Psoas muscle (tissue), 8 donors: ENCODE data around the gene ZNF385C. TPM values are rescaled to one million over a fixed set of nuclear protein-coding genes. Genes with fewer than 3 reads are reported as not detected.

Experiments
- ATAC-seq, 4 donors: fragments of 200-7000 bp; cut with Tn5 transposase; one replicate each; pipeline ENCODE4 v1.9.1; 2020; ENCODE audit warnings: moderate library complexity in 3 of 4, mild to moderate bottlenecking in 2 of 4
- DNase-seq, 2 donors: peaks; one replicate each; pipeline ENCODE4 v3.0.0-alpha.2; 2020
- H3K27ac ChIP-seq: fragments of 200-600 bp; one replicate; pipeline ENCODE4 v1.8.0; 2022
- H3K27me3 ChIP-seq, 3 donors: fragments of 200-600 bp in 1 of 3; one replicate each; pipeline versions ENCODE4 v1.6.1 to v1.8.0; 2013 to 2022; ENCODE audit warnings: low read length in 2 of 3, mild to moderate bottlenecking in 2 of 3, moderate library complexity in 1 of 3; ENCODE audit not compliant: insufficient read depth in 3 of 3
- H3K36me3 ChIP-seq, 2 donors: fragments of 200-600 bp in 1 of 2; one replicate each; pipeline versions ENCODE4 v1.6.1 to v1.8.0; 2013 to 2022; ENCODE audit warnings: low read depth in 1 of 2, mild to moderate bottlenecking in 1 of 2, moderate library complexity in 1 of 2; ENCODE audit not compliant: insufficient read depth in 1 of 2
- H3K4me1 ChIP-seq: fragments of 200-600 bp; one replicate; pipeline ENCODE4 v1.8.0; 2022
- H3K4me3 ChIP-seq: fragments of 200-600 bp; one replicate; pipeline ENCODE4 v1.8.0; 2022; ENCODE audit warnings: mild to moderate bottlenecking
- H3K9me3 ChIP-seq: fragments of 200-600 bp; one replicate; pipeline ENCODE4 v1.8.0; 2022
- WGBS, 3 donors: extraction: QIAGEN DNeasy Blood & Tissue Kit; methylation state at CpG; one replicate each; pipeline versions ENCODE4 v1.1.6 to v1.1.7; 2013; 5-methylcytosine and 5-hydroxymethylcytosine counted together
- intact Hi-C, 2 donors: fragments of 100-400 bp; cut with DNase I; formaldehyde crosslinking; loops; one replicate each; pipeline versions ENCODE4 v1.11.0 to v1.14.2; 2022
- polyA plus RNA-seq, 3 donors: library from polyadenylated mRNA; stranded (reverse); fragments of 200-250 nt; gene quantifications; one replicate each; pipeline ENCODE4 v1.2.3, GENCODE V29; 2013
- total RNA-seq, 4 donors: library from RNA; stranded (reverse); fragmentation: NEBNext Ultra II Directional in 2 of 4; extraction: Animal tissue kit (Norgen Biotek cat#: 25700) in 2 of 4; gene quantifications; one replicate each; pipeline versions ENCODE4 v1.2.1 to v1.2.4, GENCODE V29; 2021 to 2023
- TF ChIP-seq, protein P1 (sequence below): fragments of 200-600 bp; IDR thresholded peaks from one replicate; pipeline ENCODE4 v1.8.0; 2022; ENCODE audit warnings: antibody characterized with exemption
- donor health status: healthy with polysubstance abuse.
- donor health status: DM: no; HTN: no; CAD: no; lungs with moderate emphysema.
- donor health status: Bipolar disorder and iron deficiency.
- donor health status: healthy.
- donor health status: DM: yes; HTN: yes; CAD: no.
- donor health status: DM: no; HTN: no; CAD: no.
- donor health status: DM: no; HTN: no; CAD: no.
- donor health status: DM: yes; HTN: yes; CAD: no.

Gene ZNF385C
- total and polyA plus RNA-seq, 7 donors = 0.22 to 9.2 (median 0.50) TPM

DNA sequence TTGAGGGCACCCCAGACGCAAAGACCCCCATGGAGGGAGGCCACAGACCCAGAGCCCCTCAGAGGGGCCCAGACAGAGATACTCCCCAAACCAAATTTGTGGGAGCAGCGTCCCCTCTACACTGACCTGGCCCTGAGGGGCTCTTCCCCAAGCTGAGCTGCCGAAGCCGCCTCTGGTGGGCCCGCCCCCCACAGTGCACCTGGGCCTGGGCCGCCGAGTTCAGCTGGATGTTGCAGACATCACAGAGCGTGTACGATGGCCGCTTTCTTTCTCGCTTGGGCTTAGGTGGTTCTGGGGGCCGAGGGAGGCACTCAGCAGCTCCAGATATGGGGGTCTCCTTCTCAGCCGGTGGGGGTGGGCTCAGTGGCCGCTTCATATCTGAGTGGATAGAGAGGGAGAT, 35.6 kb downstream of the ZNF385C start:
- no peak for DNase-seq
- H3K27me3 ChIP-seq = no peaks in the 10 kb centered on the region
- H3K4me1 ChIP-seq = peaks cover 17% of the 10 kb centered on the region
- H3K36me3 ChIP-seq = no peaks in the 10 kb centered on the region
- intact Hi-C loops = loop anchor here (1.0 to 5.0 kb wide), 2 partner anchors 35 to 99 kb away; no protein-coding TSS in a partner anchor
- no peak overlapping the region for H3K27ac ChIP-seq
- no peak for ATAC-seq
- 86 to 92% (median 89%) methylated on average over 14 of the region's 14 CpGs for WGBS, 3 donors
- no peaks in the 10 kb centered on the region for H3K9me3 ChIP-seq
- TF ChIP-seq, protein P1, sequence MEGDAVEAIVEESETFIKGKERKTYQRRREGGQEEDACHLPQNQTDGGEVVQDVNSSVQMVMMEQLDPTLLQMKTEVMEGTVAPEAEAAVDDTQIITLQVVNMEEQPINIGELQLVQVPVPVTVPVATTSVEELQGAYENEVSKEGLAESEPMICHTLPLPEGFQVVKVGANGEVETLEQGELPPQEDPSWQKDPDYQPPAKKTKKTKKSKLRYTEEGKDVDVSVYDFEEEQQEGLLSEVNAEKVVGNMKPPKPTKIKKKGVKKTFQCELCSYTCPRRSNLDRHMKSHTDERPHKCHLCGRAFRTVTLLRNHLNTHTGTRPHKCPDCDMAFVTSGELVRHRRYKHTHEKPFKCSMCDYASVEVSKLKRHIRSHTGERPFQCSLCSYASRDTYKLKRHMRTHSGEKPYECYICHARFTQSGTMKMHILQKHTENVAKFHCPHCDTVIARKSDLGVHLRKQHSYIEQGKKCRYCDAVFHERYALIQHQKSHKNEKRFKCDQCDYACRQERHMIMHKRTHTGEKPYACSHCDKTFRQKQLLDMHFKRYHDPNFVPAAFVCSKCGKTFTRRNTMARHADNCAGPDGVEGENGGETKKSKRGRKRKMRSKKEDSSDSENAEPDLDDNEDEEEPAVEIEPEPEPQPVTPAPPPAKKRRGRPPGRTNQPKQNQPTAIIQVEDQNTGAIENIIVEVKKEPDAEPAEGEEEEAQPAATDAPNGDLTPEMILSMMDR = no peak
- no peak overlapping the region for H3K4me3 ChIP-seq

DNA sequence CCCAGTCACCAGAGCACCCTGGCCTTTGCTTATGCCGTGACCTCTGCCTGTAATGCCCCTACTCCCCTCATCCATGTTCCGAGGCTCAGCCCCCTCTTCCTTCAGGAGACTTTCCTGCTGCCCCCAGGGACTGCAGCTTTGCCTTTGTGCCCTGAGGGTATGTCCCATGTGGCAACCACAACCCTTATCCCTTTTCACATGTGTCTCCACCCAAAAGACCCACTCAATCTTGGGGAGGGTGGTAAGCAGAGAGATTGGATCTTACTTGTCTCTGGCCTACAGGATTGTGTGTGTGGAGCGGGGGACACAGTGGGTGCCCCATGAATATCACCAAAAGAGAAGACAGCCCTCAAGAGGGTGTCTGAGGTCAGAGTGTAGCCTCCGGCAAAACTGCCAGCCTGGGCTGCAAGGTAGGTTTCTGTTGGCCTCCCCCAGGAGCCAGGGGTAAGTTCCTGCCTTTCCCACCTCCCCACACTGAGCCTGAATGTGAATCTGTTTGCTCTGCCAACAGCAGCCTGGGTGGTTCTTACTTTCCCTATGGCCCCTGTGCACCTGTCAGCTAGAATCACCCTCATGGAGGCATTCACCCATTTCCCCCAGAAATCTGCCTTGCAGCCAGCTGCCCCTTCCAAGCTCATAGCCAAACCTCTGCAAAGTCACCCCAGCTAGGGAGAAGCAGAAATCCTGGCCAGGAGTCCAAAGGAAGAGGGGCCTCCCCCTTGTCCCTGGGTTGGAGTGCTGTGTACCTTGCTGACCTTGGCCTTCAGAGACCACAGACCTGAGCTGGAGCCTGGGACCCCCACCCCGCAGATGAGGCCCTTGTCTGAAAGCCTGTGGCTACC, 36.4 kb downstream of the ZNF385C start:
- DNase-seq (no peak), ATAC-seq (no peak)
- peaks cover 10% of the 10 kb centered on the region for H3K4me1 ChIP-seq
- no peak overlapping the region for H3K27ac ChIP-seq
- WGBS, 3 donors = 69 to 74% (median 71%) methylated on average over 5 of the region's 5 CpGs
- no peaks in the 10 kb centered on the region for H3K36me3 ChIP-seq
- intact Hi-C loops = loop anchor here (5.0 kb wide), 1 partner anchor 35 kb away; no protein-coding TSS in a partner anchor
- TF ChIP-seq, protein P1 = no peak
- no peak overlapping the region for H3K4me3 ChIP-seq
- H3K27me3 ChIP-seq = no peaks in the 10 kb centered on the region
- no peaks in the 10 kb centered on the region for H3K9me3 ChIP-seq

DNA sequence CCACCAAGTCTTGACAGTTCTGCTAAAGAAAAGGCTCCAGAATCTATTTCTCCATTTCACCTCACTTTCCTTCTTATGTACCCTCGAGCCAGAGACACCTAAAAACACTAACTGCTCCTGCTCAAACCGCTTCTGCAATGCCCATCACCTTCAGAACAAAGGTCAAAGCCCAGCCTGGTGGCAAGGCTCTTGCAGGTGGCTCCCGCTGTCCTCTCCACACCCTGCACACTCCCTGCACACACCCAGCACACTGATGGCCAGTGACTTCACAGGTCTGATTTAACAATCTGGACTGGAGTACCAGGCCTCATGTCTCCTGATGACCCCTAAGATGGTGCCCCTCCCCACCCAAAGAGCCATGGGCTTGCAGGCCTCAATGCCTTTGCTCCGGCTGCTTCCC, 38.0 kb downstream of the ZNF385C start:
- intact Hi-C loops = loop anchor here (5.0 kb wide), 1 partner anchor 33 kb away; no protein-coding TSS in a partner anchor

DNA sequence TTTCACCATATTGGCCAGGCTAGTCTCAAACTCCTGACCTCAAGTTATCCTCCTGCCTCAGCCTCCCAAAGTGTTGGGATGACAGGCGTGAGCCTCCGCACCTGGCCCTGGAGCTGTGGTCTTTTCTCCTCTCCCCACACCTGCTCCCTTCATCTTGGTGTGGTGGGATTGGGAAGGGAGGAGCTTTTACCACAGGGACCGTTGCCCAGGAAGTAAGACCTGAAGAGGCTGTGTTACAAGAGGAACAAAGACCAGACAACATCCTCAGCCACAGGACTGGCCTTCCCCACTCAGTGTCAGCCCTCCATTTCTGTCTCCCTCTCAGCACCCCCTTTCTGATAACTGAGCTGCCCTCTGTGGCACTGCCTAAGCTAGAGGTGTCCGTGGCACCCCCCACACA, 38.5 kb downstream of the ZNF385C start:
- intact Hi-C loops = loop anchor here (5.0 kb wide), 1 partner anchor 33 kb away; no protein-coding TSS in a partner anchor
- ATAC-seq (no peak), DNase-seq (no peak)
- Histone ChIP-seq H3K9me3 (no peaks in the 10 kb centered on the region), H3K4me1 (peaks cover 10% of the 10 kb centered on the region), H3K27ac (no peak overlapping the region), H3K4me3 (no peak overlapping the region), H3K27me3 (no peaks in the 10 kb centered on the region), H3K36me3 (no peaks in the 10 kb centered on the region)
- TF ChIP-seq, protein P1 = no peak
- 77 to 86% (median 82%) methylated on average over 4 of the region's 4 CpGs for WGBS, 3 donors

More for the DNA sequence above, 38.0 kb downstream of the ZNF385C start:
- Histone ChIP-seq H3K4me1 (peaks cover 10% of the 10 kb centered on the region), H3K4me3 (no peak overlapping the region), H3K9me3 (no peaks in the 10 kb centered on the region), H3K36me3 (no peaks in the 10 kb centered on the region), H3K27me3 (no peaks in the 10 kb centered on the region), H3K27ac (no peak overlapping the region)
- no peak for DNase-seq
- 86 to 92% (median 91%) methylated on average over 4 of the region's 4 CpGs for WGBS, 3 donors
- no peak for ATAC-seq
- TF ChIP-seq, protein P1 = no peak
